GM12891 (cell line): ENCODE measurements around the gene PLK3.
A peak's percentile ranks its signal among the peaks of the same experiment; 100 is the strongest.
"Not testable (repeated sequence)": the region's sequence is repeated elsewhere in the genome, so short reads cannot be mapped to it uniquely, and the experiment has no call there.

Source experiments
- DNase-seq: peaks from one replicate; pipeline ENCODE4 v3.0.0; 2011; ENCODE audit warnings: low spot score; ENCODE audit not compliant: insufficient read length
- FAIRE-seq: peaks from 2 replicates; lab custom pipeline; 2011; peaks lifted over from hg19 to GRCh38; lab: Jason Lieb, UNC
- PAX5 ChIP-seq: IDR thresholded peaks from 2 replicates; pipeline ENCODE4 v1.6.1; 2011; ENCODE audit warnings: low read length, moderate library complexity, mild to moderate bottlenecking; ENCODE audit not compliant: insufficient read depth, severe bottlenecking
- POLR2A ChIP-seq: IDR thresholded peaks from 2 replicates; pipeline ENCODE4 v1.6.1; 2011; ENCODE audit warnings: low read depth, low read length, control low read depth
- POLR2AphosphoS5 ChIP-seq: IDR thresholded peaks from 2 replicates; pipeline ENCODE4 v1.6.1; 2011; ENCODE audit warnings: low read depth, low read length, control low read depth
- POU2F2 ChIP-seq: IDR thresholded peaks from 2 replicates; pipeline ENCODE4 v1.6.1; 2011; ENCODE audit warnings: low read depth, mild to moderate bottlenecking, control low read depth, low read length, moderate library complexity
- SPI1 ChIP-seq: IDR thresholded peaks from 2 replicates; pipeline ENCODE4 v1.6.1; 2011; ENCODE audit warnings: low read depth, low read length, control low read depth
- TAF1 ChIP-seq: IDR thresholded peaks from 2 replicates; pipeline ENCODE4 v1.6.1; 2011; ENCODE audit warnings: low read depth, low read length, control low read depth

The PLK3 gene

DNA sequence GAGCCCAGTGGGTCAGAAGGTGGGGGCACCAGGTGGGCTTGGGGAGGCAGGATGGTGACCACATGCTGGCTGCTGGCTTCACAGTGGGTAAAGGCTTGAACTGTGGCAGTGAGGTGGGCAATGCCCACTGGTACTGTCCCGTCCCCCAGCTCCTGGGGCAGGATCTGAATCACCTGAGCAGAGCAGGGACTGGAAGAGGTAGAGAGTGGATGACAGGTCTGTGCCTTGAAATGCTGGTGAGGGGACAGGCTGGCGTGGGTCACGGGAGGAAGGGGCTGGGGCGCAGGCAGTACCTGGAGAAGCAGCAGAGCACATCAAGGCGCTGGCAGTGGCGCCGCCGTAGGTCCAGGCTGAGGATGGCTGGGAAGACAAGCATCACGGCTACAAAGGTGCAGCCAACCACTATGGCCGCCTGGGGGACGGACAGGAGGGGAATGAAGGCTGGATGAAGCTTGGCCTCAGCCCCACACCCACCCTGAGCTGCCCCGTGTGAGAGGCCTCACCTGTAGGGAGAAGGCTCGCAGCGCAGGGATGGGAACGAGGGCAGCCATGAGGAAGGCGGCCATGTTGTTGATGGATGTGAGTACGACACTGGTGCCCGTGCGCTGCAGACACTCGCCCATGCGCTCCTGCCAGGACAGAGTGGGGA, 27.9 kb downstream of the PLK3 start:
- no peak for DNase-seq
- no peak for FAIRE-seq
- TF ChIP-seq POLR2A (no peak), SPI1 (no peak), POU2F2 (no peak), TAF1 (no peak), POLR2AphosphoS5 (no peak), PAX5 (no peak)

DNA sequence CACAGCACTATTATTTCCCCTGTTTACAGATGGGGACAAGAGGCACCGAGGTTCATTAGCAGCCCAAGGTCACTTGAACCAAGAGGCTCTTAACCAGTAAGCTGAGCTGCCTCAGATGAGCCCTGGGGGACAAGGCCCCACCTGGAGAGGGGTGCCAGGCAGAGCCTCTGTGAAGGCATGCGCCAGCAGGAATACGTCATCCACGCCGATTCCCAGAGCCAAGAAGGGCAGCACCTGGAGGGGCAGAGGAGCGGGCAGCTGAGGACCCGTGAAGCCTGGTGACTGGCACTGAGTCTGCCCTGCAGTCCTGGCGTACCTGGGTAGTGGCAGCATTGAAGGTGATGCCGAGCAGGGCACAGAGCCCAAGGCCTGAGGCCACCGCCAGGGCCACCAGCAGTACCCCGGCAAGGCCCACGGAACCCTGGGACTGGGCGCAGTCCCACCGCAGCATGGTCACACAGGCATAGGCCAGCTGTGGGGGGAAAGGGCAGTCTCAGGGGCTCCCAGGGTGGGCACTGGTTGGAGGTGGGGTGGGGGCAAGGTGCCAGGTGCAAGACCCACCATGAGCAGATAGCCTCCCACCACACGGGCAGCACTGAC, 28.8 kb downstream of the PLK3 start:
- DNase-seq (no peak), FAIRE-seq (no peak)
- TF ChIP-seq PAX5, result no peak

- no peak for FAIRE-seq
Observed at GRCh38 chr1:44829506-44830384, 29.6 kb downstream of the PLK3 start.

GRCh38 chr1:44830900-44831304, 30.7 kb downstream of the PLK3 start:
- TF ChIP-seq POLR2A, result no peak
- no peak for TF ChIP-seq POU2F2
- TF ChIP-seq SPI1, result no peak
- no peak for TF ChIP-seq PAX5
- TF ChIP-seq POLR2AphosphoS5, result no peak
- no peak for TF ChIP-seq TAF1
- no peak for DNase-seq
- FAIRE-seq, result no peak

More at GRCh38 chr1:44829506-44830384, 29.6 kb downstream of the PLK3 start:
- TF ChIP-seq PAX5 (no peak), TAF1 (no peak), SPI1 (no peak), POU2F2 (no peak), POLR2AphosphoS5 (no peak)
- DNase-seq, result no peak

GRCh38 chr1:44831516-44831915, 31.3 kb downstream of the PLK3 start:
- TF ChIP-seq PAX5, result no peak
- no peak for TF ChIP-seq POLR2A
- TF ChIP-seq POU2F2, result no peak
- no peak for TF ChIP-seq SPI1
- no peak for TF ChIP-seq POLR2AphosphoS5
- no peak for TF ChIP-seq TAF1
- no peak for FAIRE-seq
- no peak for DNase-seq

GRCh38 chr1:44832056-44832705, 32.0 kb downstream of the PLK3 start:
- FAIRE-seq, result no peak
- no peak for DNase-seq
- TF ChIP-seq PAX5 (no peak), TAF1 (no peak), POLR2AphosphoS5 (no peak), POLR2A (no peak), POU2F2 (no peak), SPI1 (no peak)

- no peak for TF ChIP-seq PAX5
- no peak for TF ChIP-seq POU2F2
- TF ChIP-seq TAF1, result no peak
- no peak for TF ChIP-seq POLR2AphosphoS5
- TF ChIP-seq POLR2A, result no peak
- no peak for TF ChIP-seq SPI1
- DNase-seq (no peak), FAIRE-seq (no peak)
Observed at GRCh38 chr1:44834328-44834727, 34.2 kb downstream of the PLK3 start.

GRCh38 chr1:44835738-44836675, 35.8 kb downstream of the PLK3 start:
- TF ChIP-seq PAX5 (no peak), POU2F2 (no peak), POLR2A (no peak), POLR2AphosphoS5 (no peak), SPI1 (no peak), TAF1 (no peak)
- FAIRE-seq (peak; percentile 96), DNase-seq (peak; percentile 81)

GRCh38 chr1:44838294-44838693, 38.1 kb downstream of the PLK3 start:
- not testable (repeated sequence) for FAIRE-seq, DNase-seq

GRCh38 chr1:44839576-44839975, 39.4 kb downstream of the PLK3 start:
- TF ChIP-seq PAX5 (no peak), POU2F2 (no peak), TAF1 (no peak), POLR2A (no peak), SPI1 (no peak), POLR2AphosphoS5 (no peak)
- no peak for DNase-seq
- FAIRE-seq, result no peak
